Upper lobe of right lung (tissue), 1 donor: Measurements from ENCODE around the gene TFB1M. TPM values are rescaled to one million over a fixed set of nuclear protein-coding genes. Genes with fewer than 3 reads are reported as not detected.

Source experiments
- ATAC-seq: fragments of 200-7000 bp; cut with Tn5 transposase; one replicate; pipeline ENCODE4 v1.9.1; 2020; ENCODE audit warnings: mild to moderate bottlenecking, moderate library complexity
- DNase-seq: peaks from one replicate; pipeline ENCODE4 v3.0.0-alpha.2; 2020
- H3K27ac ChIP-seq: fragments of 200-600 bp; one replicate; pipeline ENCODE4 v1.8.0; 2022
- H3K27me3 ChIP-seq: fragments of 200-600 bp; one replicate; pipeline ENCODE4 v1.8.0; 2022; ENCODE audit warnings: mild to moderate bottlenecking
- H3K36me3 ChIP-seq: fragments of 200-600 bp; one replicate; pipeline ENCODE4 v1.8.0; 2022
- H3K4me1 ChIP-seq: fragments of 200-600 bp; one replicate; pipeline ENCODE4 v1.8.0; 2022
- H3K4me3 ChIP-seq: fragments of 200-600 bp; one replicate; pipeline ENCODE4 v1.8.0; 2022; ENCODE audit warnings: mild to moderate bottlenecking
- H3K9me3 ChIP-seq: fragments of 200-600 bp; one replicate; pipeline ENCODE4 v1.8.0; 2022
- intact Hi-C: fragments of 100-400 bp; cut with DNase I; formaldehyde crosslinking; loops from one replicate; pipeline ENCODE4 v1.11.0; 2022
- total RNA-seq: library from RNA; stranded (reverse); fragmentation: NEBNext Ultra II Directional; extraction: Animal tissue kit (Norgen Biotek cat#: 25700); gene quantifications from one replicate; pipeline ENCODE4 v1.2.1, GENCODE V29; 2021
- TF ChIP-seq, protein P1 (sequence below): fragments of 200-600 bp; IDR thresholded peaks from one replicate; pipeline ENCODE4 v1.8.0; 2022; ENCODE audit warnings: antibody characterized with exemption
- donor health status: DM: no; HTN: yes; CAD: no; lungs with severe emphysema.

Gene TFB1M
- total RNA-seq, 1 donor from 2014 or later = 18.6 TPM

DNA sequence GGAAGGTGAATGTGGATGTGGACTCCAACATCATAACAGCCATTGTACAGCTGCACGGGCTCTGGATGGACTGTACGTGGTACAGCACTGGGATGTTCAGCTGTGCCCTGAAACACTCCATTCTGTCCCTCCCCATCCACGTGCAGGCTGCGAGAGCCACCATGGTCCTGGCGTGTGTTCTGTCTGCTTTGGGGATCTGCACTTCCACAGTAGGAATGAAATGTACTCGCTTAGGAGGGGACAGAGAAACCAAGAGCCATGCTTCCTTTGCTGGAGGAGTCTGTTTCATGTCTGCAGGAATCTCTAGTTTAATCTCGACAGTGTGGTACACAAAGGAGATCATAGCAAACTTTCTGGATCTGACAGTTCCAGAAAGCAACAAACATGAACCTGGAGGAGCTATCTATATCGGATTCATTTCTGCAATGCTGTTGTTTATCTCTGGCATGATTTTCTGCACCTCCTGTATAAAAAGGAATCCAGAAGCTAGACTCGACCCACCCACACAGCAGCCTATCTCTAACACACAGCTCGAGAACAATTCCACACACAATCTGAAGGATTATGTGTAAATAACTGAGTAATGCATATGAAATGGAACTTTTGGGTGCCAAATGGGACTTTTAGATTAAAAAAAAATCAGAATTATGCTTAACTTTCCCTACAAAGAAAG is 38.3 kb downstream of the TFB1M start:
- Histone ChIP-seq H3K27ac (no peak overlapping the region), H3K4me1 (no peaks in the 10 kb centered on the region)
- TF ChIP-seq, protein P1, sequence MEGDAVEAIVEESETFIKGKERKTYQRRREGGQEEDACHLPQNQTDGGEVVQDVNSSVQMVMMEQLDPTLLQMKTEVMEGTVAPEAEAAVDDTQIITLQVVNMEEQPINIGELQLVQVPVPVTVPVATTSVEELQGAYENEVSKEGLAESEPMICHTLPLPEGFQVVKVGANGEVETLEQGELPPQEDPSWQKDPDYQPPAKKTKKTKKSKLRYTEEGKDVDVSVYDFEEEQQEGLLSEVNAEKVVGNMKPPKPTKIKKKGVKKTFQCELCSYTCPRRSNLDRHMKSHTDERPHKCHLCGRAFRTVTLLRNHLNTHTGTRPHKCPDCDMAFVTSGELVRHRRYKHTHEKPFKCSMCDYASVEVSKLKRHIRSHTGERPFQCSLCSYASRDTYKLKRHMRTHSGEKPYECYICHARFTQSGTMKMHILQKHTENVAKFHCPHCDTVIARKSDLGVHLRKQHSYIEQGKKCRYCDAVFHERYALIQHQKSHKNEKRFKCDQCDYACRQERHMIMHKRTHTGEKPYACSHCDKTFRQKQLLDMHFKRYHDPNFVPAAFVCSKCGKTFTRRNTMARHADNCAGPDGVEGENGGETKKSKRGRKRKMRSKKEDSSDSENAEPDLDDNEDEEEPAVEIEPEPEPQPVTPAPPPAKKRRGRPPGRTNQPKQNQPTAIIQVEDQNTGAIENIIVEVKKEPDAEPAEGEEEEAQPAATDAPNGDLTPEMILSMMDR = no peak

DNA sequence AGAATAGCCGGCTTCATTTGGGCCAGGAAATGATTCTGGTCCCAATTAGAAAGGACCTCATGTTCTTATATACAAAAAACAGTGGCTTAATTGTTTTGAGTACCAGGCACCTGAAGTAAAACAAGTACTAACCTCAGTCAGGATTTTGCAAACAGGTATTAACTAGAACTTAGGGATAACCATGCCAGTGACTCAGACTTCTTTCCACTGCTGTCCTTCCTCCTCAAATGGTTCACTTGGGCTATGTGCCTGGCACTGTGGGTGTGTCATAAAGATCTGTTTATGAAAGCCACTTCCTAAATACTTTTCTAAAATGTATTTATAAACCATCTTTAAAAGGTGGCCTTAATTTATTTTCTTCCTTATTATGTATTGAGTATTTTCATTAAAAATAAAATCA is 39.8 kb downstream of the TFB1M start:
- ATAC-seq (no peak), DNase-seq (no peak)
- H3K9me3 ChIP-seq = no peaks in the 10 kb centered on the region
- intact Hi-C loops = no loop called here
- no peaks in the 10 kb centered on the region for H3K27me3 ChIP-seq
- H3K4me1 ChIP-seq = no peaks in the 10 kb centered on the region
- no peak overlapping the region for H3K27ac ChIP-seq
- H3K36me3 ChIP-seq = no peaks in the 10 kb centered on the region
- TF ChIP-seq, protein P1 = no peak
- H3K4me3 ChIP-seq = no peak overlapping the region

More for the DNA sequence above, 38.3 kb downstream of the TFB1M start:
- Histone ChIP-seq H3K36me3 (no peaks in the 10 kb centered on the region), H3K9me3 (no peaks in the 10 kb centered on the region), H3K4me3 (no peak overlapping the region), H3K27me3 (no peaks in the 10 kb centered on the region)
- ATAC-seq = peak; percentile 36
- no peak for DNase-seq
- intact Hi-C loops = no loop called here

DNA sequence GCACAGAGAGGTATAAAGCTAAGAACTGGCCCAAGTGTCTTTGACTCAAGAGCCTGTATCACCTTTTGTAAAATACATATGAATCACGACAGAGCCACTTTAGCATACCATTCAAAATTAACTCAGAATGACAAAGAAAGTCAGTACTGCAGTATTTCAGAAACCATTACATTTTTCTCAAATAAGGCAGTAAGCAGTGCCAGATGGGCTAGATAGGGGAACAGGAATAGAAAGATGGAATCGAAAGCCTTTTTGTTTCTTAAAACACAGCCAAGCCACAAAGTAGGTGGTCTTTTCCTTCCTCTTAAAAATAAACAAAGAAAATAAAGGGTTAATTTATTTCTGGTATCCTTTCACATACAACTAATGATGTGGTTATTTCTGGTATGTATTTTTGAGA is 40.2 kb downstream of the TFB1M start:
- Histone ChIP-seq H3K27me3 (no peaks in the 10 kb centered on the region), H3K9me3 (no peaks in the 10 kb centered on the region), H3K36me3 (no peaks in the 10 kb centered on the region), H3K27ac (no peak overlapping the region), H3K4me3 (no peak overlapping the region), H3K4me1 (no peaks in the 10 kb centered on the region)
- ATAC-seq (no peak), DNase-seq (no peak)
- TF ChIP-seq, protein P1 = no peak
- intact Hi-C loops = no loop called here

DNA sequence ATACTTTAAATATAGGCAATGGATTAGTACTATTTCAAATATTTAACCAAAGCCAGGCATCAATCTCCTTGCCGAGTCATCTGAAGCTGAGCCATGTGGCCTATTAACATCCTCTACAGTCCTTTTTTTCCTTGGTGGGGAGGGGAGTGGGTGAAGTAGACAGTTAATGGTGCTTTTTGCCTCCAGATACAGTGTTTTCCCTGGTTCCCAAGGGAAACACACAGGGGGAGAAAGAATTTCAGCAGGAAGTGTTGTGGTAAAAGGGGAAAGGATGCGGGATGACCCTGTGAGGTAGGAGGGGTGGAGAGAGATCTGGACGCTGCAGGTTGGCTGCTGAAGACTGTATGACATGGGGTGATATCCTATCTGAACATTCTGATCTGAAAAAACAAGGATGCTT is 40.9 kb downstream of the TFB1M start:
- no peaks in the 10 kb centered on the region for H3K4me1 ChIP-seq
- no peak overlapping the region for H3K4me3 ChIP-seq
- ATAC-seq (no peak), DNase-seq (no peak)
- no peaks in the 10 kb centered on the region for H3K36me3 ChIP-seq
- no peak overlapping the region for H3K27ac ChIP-seq
- TF ChIP-seq, protein P1 = no peak
- H3K27me3 ChIP-seq = no peaks in the 10 kb centered on the region
- intact Hi-C loops = no loop called here
- H3K9me3 ChIP-seq = no peaks in the 10 kb centered on the region

DNA sequence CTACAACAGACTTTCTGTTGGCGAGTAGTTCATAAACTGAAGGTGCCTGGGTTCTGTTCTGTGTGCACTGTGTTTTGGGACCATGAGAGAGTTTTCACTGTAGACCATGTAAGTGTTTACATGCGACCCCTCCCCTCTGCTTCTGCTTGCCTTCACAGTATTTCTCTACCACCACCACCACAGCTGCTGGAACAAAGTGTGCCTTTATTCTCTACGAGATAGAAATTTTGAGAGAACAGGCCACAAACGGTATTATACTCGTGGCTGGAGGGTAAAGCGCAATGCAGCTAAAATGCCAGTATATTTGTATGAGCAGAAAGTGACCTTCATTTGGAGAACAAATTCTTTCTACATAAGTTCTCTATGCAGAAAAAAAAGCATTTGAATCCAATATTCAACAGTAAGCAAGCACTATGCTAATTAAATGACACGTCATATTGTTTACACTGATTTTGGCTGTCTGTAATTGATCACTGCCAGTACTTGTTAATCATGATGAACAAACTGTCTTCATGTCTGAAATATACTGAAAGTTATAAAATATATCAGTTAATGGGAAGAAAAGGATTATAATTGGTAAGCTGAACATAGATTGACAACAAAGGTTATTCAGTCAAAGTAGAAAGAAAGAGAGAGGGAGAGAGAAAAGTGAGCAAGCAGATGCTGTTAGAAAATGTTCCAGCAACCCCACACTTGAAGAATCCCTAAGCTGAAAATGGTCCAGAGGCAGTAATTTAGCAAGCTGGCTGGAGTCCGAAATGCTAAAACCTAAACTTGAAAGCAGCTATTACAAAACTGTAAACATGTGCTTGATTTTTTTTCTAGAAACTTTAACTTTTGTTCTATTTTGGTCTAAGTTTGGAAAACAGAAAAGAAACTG is 41.7 kb downstream of the TFB1M start:
- intact Hi-C loops = no loop called here
- no peaks in the 10 kb centered on the region for H3K4me1 ChIP-seq
- no peaks in the 10 kb centered on the region for H3K9me3 ChIP-seq
- DNase-seq = no peak
- no peaks in the 10 kb centered on the region for H3K36me3 ChIP-seq
- no peak overlapping the region for H3K4me3 ChIP-seq
- TF ChIP-seq, protein P1 = no peak
- ATAC-seq = no peak
- no peak overlapping the region for H3K27ac ChIP-seq
- H3K27me3 ChIP-seq = no peaks in the 10 kb centered on the region
